HG03025 (cell line): ENCODE data around the gene CTNND2.

Experiments used
- ATAC-seq: cut with Tn5 transposase; IDR thresholded peaks from one replicate; pipeline ENCODE4 v1.9.1; 2021; ENCODE audit warnings: mild to moderate bottlenecking, moderate library complexity; ENCODE audit not compliant: unreplicated experiment, low FRiP score

The CTNND2 gene, protein sequence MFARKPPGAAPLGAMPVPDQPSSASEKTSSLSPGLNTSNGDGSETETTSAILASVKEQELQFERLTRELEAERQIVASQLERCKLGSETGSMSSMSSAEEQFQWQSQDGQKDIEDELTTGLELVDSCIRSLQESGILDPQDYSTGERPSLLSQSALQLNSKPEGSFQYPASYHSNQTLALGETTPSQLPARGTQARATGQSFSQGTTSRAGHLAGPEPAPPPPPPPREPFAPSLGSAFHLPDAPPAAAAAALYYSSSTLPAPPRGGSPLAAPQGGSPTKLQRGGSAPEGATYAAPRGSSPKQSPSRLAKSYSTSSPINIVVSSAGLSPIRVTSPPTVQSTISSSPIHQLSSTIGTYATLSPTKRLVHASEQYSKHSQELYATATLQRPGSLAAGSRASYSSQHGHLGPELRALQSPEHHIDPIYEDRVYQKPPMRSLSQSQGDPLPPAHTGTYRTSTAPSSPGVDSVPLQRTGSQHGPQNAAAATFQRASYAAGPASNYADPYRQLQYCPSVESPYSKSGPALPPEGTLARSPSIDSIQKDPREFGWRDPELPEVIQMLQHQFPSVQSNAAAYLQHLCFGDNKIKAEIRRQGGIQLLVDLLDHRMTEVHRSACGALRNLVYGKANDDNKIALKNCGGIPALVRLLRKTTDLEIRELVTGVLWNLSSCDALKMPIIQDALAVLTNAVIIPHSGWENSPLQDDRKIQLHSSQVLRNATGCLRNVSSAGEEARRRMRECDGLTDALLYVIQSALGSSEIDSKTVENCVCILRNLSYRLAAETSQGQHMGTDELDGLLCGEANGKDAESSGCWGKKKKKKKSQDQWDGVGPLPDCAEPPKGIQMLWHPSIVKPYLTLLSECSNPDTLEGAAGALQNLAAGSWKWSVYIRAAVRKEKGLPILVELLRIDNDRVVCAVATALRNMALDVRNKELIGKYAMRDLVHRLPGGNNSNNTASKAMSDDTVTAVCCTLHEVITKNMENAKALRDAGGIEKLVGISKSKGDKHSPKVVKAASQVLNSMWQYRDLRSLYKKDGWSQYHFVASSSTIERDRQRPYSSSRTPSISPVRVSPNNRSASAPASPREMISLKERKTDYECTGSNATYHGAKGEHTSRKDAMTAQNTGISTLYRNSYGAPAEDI (N-terminal part only)

DNA sequence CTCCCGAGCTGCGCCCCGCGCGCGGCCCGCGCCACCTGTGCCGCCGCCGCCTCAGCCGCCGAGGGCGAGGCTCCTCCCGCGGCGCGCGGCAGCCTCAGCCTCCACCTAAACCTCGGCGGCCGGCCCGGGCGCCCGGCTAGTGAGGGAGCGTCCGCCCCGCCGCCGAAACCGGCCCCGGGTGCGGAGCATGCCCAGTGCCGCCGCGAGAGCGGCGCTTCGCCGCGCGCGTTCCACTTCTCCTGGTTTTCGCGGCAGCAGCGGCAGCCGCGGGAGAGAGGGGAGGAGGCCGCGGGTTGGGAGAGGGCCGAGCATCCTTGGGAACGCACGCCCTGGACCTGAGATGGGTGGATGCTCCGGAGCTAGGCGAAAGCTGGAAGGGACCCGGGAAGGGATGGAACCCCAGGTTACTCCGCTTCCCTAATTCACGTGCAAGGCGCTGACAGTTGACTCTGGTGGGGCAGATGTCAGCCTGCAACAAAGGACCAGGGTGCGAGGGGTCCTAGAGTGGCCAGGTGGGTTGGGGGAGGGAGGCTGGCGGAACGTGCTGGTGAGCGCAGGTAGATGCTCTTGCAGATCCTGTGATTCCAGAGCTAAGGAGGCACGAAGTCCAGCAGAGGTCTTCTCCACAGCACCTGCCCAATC lies at the start of gene CTNND2:
Gene CTNND2 (minus strand): TSS at position 182 of the 642 bp plus-strand sequence. CDS start 593 bp downstream, outside the sequence.
- ATAC-seq = no peak

DNA sequence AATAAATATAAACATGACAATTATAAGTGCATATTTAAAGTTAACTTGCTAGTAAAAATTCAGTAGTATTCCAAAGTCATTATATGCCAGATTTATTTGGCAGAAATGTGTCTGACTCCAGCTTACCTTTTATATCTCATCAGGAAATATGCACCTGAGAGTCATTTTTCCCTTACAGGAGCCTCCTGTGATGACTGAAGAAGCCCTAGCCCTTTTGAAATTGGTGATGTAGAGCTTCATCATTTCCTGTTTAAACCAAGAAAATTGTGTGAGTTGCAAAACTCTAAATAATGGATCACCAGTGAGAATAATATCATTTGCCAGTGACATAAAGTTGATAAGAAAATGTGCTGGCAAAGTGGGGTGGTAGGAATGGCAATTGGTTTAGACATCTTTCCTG lies 42.1 kb upstream of the CTNND2 start:
- ATAC-seq = no peak

DNA sequence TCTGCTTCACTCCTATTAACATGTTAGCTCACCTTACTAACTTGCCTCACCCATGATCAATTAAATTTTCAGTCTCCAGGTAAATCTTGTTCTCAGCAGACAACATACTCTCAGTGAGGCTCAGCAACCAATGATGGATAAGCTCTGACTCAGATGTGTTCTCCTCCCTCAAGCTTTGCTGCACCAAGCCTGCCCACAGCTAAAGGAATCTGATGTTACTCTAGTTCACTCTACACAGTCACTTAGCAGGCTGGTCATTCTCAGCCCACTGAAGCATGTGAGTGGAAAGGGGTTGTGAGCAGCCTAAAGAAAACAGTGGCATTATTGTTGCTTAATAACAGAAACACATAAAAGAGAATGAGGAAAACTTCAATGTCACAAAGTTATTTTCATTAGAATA lies 37.3 kb upstream of the CTNND2 start:
- ATAC-seq = no peak

DNA sequence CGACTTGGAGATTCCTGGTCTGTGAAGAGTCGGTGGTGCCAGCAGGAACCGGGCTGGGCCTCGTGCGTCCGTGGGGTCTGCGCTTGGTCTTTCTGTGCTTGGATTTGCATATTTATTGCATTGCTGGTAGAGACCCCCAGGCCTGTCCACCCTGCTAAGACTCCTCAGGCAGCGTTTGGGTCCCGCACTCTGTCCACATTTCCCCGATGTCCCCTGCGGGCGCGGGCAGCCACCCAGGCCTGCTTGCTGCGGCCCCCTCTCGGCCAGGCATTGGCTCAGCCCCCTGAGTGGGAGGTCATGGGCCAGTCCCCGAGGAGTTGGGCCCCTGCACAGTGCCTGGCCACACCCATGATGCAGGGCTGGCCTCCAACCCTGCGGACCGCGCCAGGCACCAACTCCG lies 27.4 kb upstream of the CTNND2 start:
- ATAC-seq = no peak

DNA sequence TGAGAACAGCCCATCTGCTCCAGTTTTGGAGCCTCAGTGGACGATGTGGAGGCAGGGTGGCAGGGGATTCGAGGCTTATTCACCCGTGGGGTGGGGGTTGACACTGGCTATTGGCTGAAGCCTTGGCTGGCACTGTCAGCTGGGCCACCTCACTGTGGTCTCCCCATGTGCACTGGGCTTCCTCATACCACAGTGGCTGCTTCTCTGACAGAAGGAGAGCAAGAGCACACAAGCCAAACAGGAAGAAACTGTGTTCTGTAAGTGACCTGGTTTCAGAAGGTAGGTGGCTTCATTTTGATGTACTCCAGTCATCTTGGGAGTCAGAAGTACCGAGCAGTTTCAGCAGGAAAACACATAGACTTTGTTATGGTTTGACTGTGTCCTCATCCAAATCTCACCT lies 24.7 kb upstream of the CTNND2 start:
- ATAC-seq = no peak

DNA sequence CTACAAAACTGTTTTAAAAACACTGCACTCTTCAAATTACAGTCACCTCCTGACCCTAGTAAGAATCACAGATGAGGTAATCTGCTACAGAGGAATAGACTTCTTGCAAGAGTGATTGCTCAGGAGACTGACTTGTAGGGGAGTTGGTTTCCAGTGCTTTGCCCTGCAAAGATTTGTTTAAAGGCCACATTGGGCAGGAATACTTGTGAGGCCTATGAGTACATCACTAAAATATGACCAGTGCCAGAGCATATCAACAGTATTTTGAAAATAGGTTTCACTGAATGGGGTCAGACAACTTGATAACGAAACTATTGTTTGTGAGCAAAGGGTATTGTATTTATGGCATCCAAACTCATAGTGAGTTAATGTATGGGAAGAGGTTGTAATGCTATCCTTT lies 21.5 kb upstream of the CTNND2 start:
- ATAC-seq = no peak

DNA sequence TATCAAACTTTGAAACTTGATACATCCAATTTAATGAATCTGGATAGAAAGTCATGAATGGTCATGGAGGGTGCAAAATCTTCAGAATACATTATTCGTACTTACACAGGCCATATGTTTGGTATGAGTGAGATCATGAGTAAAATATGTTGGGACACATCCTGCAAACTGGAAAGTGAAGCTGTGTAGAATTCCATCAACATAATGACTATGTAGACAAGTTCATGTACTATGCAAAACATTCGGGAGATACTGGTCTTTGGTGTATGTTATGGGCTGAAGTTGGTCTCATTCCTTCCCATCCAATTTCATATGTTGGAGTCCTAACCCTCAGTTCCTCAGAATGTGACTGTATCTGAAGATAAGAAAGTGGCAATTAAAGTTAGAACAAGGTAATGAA lies 18.1 kb upstream of the CTNND2 start:
- ATAC-seq = no peak

DNA sequence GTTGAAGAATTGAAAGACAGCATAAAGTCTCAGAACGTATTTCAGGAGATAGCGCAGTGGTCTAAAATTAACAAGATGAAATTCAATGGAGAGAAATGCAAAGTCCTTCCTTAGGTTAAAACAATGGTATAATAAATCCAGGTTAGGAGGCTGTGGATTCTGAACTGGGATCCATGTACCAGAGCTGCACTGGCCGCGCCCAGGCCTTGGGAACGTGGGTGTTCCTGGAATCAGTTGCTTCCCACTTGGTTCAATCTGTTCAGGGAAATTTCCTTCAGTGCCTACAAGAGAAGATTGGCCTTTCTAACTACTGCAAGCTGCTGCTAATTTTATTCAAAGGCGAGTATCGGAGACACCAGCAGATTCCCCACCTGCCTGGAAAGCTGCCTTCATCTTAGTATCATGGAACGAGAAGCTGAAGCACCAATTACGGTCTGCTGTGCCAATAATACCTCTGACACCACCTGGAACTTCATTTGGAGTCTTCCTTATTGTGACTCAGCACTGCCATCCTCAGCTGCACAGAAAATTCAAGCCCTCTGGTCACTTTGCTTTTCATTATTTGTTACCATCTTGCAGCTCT lies 14.3 kb upstream of the CTNND2 start:
- no peak for ATAC-seq

DNA sequence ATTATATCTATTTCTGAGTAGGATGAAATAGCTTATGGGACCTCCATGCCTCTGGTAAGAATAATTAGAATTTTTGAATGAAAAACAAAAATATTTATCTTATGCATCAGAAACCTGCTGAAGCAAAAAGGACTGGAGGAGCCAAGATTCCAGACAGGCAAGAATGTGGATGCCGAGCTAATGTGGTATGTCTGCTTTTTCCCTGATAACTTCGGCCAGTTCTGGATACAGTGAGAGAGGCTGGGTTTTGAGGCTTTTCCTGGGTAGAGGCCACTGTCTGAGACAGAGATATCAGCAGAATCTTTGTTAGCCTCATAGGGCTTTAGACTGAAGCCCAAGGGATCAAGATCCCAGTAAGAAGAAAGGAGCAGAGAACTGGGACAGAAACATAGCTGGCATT lies 5.2 kb upstream of the CTNND2 start:
- no peak for ATAC-seq

DNA sequence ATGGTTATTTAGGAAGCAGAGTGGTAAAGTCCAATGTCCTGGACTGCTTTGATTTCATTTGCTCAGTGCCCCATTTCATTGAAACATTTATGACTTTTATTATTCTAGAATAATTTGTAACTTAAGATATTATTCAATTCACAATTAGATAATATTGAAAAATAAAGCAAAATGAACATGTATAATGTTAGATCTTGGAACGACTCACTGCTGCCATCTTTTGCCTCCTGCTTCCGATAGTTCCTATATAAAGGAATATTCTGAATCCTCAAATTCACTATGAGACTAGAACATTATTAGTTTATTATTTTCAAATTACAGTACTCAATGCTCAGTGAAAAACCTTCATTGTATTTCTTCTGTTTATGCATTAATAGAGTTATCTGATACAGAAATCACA lies 2.3 kb upstream of the CTNND2 start:
- ATAC-seq = no peak

DNA sequence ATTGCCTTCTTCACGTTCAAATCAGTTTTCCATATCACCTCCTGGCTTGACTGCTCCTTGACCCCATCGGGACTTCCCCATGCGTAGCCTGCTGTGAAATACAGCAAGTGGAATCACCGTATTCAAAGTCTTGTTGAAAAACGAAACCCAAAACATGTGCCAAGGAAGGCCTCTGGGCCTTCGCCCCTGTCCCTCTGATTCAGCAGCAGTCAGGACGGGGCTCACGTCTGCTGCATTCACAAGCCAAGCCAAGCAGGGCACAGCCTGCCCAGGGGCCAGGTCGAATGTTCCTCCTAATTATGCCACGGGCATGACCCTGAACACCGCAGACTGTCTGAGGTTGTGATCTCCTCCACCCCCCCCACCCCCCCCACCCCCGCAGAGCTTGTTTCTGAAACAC lies 960 bp upstream of the CTNND2 start:
- ATAC-seq = no peak

DNA sequence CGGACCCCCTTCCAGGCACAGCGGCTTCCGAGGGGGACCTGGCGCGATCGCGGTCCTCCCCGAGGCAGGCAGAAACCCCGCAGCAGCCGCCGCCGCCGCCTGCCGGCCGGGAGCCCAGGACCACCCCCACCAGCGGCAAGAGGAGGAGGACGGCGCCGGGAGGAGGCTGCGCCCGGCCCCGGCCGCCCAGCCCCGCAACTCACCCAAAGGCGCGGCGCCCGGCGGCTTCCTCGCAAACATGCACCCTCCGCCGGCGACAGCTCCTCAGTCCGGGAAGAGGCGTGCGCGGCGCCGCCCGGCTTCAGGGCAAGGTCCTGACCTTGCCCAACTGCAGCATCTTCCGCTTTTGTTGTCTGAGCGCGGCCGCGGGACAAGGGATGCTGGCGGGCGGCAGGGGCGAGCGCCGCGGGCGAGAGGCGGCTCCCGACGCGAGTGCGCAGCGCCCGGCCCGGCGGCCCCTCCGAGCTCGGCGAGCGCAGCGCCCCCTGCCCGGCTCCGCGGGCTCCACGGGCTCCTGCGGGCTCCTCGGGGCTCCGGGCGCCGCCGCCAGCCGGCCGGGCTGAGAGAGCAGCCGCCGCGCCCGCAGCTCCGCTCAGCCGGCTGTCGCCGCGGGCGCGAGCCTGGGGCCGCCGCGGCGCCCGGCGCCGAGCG lies 507 bp downstream of the CTNND2 start:
- ATAC-seq = no peak

DNA sequence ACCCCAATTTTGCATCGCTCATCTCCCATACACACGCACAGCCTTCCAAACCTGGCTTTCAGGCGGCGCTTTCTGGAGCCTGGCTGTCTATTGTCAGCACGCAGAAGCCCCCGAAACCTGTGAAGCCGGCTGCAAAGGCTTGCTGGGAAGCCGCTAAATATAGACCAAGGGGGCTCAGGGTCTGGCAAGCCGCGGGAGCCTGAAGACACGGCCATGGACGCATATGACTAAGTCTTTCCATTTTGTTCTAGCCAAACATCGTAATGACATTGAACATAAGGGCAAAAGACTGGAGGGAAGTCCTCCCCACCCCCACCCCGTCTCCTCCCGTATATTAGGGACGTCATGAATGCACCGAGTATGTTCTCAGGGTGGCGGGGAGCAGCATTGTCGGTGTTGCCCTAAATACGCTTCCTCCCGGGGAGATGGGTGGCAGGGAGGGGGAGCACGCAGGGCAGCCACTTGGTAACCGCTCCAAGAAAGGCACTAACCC lies 1.1 kb downstream of the CTNND2 start:
- ATAC-seq = no peak

DNA sequence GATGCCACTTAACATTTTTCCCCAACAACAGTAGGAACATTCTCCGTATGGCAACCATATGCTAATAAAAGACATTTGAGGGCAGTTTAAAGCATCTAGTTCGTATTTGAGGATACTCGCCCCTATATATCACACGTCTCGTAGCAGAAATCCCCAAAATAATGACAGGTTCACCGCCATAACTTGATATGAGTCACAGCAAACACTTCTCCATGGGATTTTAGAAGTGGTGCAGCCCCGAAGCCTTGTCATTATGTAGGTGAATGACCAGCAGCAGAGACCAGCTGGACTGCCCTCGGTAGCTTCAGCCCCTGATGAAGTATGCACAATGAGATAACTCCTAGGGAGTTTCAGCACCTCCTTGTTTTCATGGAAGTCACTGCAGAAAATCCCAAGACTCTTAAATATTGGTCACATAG lies 2.0 kb downstream of the CTNND2 start:
- ATAC-seq = no peak

DNA sequence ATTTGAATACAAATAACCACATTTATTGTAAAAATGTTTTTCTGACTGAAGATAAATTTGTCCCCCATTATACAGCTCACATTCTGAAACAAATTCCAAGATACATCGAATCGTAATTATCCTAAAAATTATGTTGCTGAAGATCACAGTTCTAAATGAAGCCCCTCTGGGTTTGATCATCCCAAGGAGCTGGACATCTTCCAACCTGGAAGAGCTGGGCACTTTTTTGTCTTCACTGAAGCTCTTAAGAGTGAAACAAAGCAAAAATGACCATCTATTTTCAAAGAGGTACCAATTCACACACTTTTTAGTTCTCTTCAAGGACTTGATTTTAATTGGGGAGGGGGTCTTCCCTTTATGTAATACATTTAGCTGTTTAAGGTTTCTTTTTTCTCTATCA lies 5.5 kb downstream of the CTNND2 start:
- no peak for ATAC-seq

DNA sequence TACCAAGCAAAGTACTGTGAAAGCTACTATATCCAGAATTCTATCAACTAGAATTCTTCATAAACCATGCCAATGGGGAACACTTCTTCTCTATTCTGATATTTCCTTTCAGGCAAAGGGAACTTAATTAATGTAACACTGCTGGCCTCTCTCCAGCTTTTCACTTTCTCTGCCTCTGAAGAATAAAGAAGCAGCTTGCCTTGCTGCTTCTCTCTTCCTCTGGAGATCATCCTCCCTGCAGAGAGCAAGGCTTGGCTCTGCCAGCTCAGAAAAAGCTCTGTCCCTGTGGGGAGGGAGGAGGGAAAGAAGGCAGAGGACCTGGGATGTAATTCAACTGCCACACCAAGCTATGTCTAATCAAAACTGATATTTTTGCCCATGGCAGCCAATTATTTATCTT lies 6.5 kb downstream of the CTNND2 start:
- no peak for ATAC-seq

DNA sequence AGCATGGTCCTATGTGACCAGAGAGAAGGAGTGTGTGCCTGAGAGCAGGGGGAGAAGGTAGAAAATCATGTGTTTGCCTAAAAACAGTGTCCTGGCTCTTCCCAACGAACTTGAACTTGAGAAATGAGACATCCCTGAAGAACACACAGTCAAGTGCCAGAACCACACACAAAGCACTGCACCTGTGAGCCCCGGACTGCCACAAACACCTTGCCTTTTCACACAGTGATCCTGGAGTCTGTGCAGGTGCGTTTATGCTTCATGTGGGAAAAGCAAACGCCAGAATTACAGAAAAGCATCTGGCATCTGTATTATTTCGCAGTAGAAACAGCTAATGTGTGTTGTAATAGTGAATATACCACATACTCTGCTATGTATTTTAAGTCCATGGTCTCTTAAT lies 9.3 kb downstream of the CTNND2 start:
- no peak for ATAC-seq

DNA sequence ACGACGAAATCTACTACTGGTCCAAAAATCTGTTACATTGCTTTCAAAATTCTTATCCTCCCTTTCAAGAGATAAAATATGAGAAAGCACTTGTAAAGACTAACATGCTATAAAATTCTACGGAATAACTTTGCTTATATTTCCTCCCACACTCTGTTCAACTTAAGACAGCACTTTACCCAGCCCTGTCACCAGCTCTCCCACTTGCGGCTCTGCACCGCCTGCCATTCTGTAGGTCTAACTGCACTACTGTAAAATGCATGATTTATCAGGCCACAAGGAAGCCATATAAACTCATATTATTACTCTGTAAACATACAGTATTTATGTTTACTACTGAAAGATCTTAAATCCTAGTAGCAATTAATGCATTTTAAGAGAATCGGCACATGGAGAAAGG lies 11.4 kb downstream of the CTNND2 start:
- no peak for ATAC-seq

DNA sequence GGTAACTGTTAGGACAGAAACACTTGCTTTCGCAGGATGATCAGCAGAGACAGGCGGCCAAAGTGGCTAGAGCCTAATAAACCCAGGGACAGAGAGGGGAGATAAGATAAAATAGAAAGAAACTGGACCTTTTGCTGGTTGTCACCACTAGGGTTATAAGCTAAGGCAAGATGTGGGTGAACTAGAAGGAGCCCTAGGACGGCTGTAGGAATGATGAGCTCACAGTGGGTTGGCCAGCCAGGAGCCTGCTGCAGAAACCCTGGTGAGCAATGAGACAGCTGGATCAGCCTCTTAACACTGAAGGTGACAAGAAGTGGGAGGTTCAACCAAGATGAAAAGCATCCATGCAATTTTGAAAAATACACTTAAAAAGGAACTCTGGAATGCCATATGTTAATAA lies 13.5 kb downstream of the CTNND2 start:
- ATAC-seq = no peak

DNA sequence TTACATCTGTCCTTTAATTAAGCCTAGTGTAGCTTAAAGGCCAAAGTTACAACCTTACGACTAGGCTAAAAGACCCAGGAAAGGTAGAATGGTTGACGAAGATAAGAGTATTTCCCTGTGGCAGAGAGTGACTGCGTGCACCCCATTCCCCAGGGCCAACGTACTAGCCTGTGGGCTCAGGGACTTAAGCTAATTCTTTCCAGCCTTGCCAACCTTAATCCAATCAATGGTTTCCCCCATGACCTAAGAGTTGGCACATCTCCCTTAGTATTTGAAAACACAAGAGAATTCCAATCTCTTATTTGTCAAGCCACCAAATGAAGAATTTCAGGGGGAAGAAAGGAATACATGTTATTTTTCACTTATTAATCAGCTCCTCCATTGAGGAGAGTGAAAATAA lies 16.0 kb downstream of the CTNND2 start:
- ATAC-seq = no peak
